ENCODE data around the gene ADGRV1.
A peak's percentile ranks its signal among the peaks of the same experiment; 100 is the strongest.

Gene ADGRV1

DNA sequence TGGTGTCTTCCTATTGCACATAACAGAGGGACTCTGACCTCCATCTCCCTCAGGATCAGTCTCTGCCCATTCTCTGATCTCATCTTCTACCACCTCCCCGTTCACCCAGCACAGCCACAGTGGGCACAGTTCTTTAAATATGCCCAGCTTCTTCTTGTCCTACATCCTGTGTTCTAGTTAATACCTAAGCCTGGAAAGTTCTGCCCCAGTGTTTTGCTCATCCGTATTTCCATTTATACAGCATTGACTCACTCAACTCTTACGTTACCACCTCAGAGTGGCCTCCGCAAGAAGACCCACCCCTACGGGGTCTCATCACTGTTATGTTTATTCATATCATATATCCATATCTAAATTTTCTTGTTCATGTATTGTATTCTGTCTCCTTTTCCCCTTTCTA, 315.5 kb downstream of the ADGRV1 start:
- in situ Hi-C loops (cut with HindIII; ENCODE audit: low sequenced_read_pairs): loop anchor here (25.0 kb wide), 1 partner anchor 513 kb away; the partner anchor contains the start of gene ARRDC3
- TF ChIP-seq, protein P1, sequence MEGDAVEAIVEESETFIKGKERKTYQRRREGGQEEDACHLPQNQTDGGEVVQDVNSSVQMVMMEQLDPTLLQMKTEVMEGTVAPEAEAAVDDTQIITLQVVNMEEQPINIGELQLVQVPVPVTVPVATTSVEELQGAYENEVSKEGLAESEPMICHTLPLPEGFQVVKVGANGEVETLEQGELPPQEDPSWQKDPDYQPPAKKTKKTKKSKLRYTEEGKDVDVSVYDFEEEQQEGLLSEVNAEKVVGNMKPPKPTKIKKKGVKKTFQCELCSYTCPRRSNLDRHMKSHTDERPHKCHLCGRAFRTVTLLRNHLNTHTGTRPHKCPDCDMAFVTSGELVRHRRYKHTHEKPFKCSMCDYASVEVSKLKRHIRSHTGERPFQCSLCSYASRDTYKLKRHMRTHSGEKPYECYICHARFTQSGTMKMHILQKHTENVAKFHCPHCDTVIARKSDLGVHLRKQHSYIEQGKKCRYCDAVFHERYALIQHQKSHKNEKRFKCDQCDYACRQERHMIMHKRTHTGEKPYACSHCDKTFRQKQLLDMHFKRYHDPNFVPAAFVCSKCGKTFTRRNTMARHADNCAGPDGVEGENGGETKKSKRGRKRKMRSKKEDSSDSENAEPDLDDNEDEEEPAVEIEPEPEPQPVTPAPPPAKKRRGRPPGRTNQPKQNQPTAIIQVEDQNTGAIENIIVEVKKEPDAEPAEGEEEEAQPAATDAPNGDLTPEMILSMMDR (IDR thresholded peaks at IDR 0.05; ENCODE audit: low read depth, low read length, missing control alignments): no peak
- no peak for DNase-seq (ENCODE audit: low read depth)
- H3K4me3 ChIP-seq (ENCODE audit: low read depth, low read length): no peak overlapping the region

DNA sequence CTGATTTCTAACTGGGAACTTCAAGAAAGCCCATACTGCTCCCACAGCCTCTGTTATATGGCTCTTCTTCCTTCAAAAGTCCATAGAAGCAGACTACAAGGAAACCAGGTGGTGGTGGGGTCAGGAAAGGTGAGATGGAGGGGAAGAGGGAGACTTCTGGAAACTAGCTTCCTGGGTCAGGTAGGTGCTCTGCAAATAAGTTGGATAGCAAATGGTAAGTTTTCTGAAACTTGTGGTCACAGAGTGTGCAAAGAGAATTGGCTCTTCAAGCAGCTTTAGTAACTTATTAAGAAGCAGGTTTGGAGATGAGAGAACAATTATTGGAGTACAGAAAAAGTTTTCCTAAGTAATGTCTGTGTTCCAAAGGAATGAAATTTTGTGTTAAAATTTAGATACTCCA, 316.9 kb downstream of the ADGRV1 start:
- TF ChIP-seq, protein P1 (IDR thresholded peaks at IDR 0.05; ENCODE audit: low read depth, low read length, missing control alignments): no peak
- H3K4me3 ChIP-seq (ENCODE audit: low read depth, low read length): no peak overlapping the region
- no peak for DNase-seq (ENCODE audit: low read depth)
- in situ Hi-C loops (cut with HindIII; ENCODE audit: low sequenced_read_pairs): no loop called here

DNA sequence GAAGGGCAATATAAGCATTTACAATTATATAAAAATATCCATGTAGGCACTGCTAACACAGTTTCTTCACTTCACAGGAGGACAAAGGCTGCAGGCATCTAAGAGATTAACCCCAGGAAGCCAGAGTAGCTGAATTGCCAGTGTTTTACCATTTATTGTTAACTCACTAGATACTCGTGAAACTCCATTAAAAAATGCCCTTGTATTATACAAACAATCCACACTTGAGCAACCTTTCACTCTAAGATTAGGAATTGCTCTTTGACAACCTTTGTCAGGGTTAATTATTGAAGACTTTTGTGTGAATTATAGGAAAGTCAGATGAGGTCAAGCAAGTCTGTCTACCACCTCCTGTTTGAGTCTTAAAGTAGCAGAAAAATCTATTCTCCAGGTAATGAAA, 317.8 kb downstream of the ADGRV1 start:
- H3K4me3 ChIP-seq (ENCODE audit: low read depth, low read length): no peak overlapping the region
- in situ Hi-C loops (cut with HindIII; ENCODE audit: low sequenced_read_pairs): no loop called here
- TF ChIP-seq, protein P1 (IDR thresholded peaks at IDR 0.05; ENCODE audit: low read depth, low read length, missing control alignments): no peak
- no peak for DNase-seq (ENCODE audit: low read depth)

DNA sequence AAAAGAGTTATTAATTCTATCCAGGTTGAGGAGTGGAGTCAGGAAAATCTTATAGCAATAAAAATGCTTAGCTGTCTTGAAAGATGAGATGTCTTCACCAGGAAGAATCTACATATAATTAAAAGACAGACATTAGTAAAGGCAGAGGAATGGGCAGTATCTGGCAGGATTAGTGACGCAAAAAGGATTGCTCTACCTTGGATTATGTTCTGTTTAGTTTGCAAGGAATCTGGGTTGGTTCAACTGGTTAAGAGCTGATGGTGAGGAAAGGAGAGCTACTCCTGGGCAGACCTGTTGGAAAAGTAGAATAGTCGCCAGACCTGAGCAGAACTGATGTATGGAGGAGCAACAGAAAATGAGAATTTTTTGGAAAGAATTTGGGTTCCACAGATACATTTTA, 318.5 kb downstream of the ADGRV1 start:
- TF ChIP-seq, protein P1 (IDR thresholded peaks at IDR 0.05; ENCODE audit: low read depth, low read length, missing control alignments): no peak
- no peak overlapping the region for H3K4me3 ChIP-seq (ENCODE audit: low read depth, low read length)
- in situ Hi-C loops (cut with HindIII; ENCODE audit: low sequenced_read_pairs): no loop called here
- DNase-seq (ENCODE audit: low read depth): no peak

DNA sequence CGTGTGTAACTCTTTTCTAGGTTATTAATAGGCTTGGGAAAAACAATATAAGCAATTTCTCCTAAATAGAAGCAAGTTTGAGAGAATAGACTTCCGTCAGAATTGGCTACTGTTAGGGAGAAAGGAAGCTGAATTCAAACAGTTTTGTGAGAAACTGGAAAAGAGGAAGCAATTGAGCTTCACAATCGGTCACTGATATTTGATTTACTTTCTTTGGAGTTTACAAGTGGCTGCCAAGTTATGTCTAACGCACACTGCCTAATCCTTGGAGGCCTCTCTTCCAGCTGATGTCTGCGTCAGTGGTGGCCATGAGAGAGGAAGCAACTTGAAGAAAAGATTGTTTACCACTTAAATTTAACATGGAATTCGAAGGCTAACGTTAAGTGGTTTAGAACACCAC, 319.5 kb downstream of the ADGRV1 start:
- TF ChIP-seq, protein P1 (IDR thresholded peaks at IDR 0.05; ENCODE audit: low read depth, low read length, missing control alignments): no peak
- H3K4me3 ChIP-seq (ENCODE audit: low read depth, low read length): no peak overlapping the region
- in situ Hi-C loops (cut with HindIII; ENCODE audit: low sequenced_read_pairs): no loop called here

DNA sequence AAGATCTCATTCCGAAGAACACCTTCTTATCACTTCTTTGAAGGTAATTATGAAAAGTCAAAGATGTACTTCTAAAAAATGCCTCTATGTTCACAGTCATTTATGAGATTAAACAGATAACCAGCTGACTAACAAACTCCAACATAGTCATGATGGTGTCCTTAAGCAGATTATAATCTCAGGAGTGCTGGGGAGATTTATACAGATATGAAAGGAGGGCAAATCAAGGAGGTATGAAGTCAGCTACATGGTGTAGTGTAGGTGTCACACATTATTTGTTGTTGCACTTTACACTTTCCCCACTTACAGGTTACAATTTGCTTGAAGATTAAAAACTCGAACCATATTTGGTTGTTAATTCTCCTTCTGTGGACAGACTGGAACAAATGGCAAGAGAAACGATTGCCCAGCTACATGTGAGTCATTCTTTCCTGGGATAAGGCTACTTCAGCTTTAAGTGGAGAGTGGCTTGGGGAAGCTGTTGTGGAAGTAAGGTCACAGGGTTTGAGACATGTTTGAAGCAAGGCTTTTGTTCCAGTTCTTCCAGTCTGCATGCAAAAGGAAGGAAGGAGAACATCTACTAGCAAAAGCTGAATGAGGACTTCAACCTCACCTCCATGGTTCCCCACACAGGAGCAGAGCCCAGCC, 320.1 kb downstream of the ADGRV1 start:
- H3K4me3 ChIP-seq (ENCODE audit: low read depth, low read length): no peak overlapping the region
- DNase-seq (ENCODE audit: low read depth): peak; percentile 32
- in situ Hi-C loops (cut with HindIII; ENCODE audit: low sequenced_read_pairs): no loop called here
- TF ChIP-seq, protein P1 (IDR thresholded peaks at IDR 0.05; ENCODE audit: low read depth, low read length, missing control alignments): no peak

More for the DNA sequence above, 319.5 kb downstream of the ADGRV1 start:
- no peak for DNase-seq (ENCODE audit: low read depth)

Data from astrocyte of the cerebellum (primary cell).